Measurements from ENCODE around the gene KIF5C.

KIF5C gene

GRCh38 chr2:149041482-149041881 is 166.5 kb downstream of the KIF5C start:
- Histone ChIP-seq H3K4me3 (replicated peaks; ENCODE audit: insufficient read depth, low read length) (no peak overlapping the region), H3K27ac (replicated peaks) (no peak overlapping the region), H3K27me3 (ENCODE audit: insufficient read depth, poor library complexity, severe bottlenecking) (peaks cover 24% of the 10 kb centered on the region)
- TF ChIP-seq GABPA (IDR thresholded peaks at IDR 0.05; ENCODE audit: low read depth) (no peak), REST (IDR thresholded peaks at IDR 0.05; ENCODE audit: insufficient replicate concordance, low read depth) (no peak), CTCF (IDR thresholded peaks at IDR 0.05; ENCODE audit: insufficient read depth, low read length) (no peak), POLR2AphosphoS5 (IDR thresholded peaks at IDR 0.05; ENCODE audit: low read depth) (no peak), SPI1 (IDR thresholded peaks at IDR 0.05; ENCODE audit: borderline replicate concordance, low read depth) (no peak)
- no peak for DNase-seq (ENCODE audit: low read depth in 1 of 2, low spot score in 1 of 2)

DNA sequence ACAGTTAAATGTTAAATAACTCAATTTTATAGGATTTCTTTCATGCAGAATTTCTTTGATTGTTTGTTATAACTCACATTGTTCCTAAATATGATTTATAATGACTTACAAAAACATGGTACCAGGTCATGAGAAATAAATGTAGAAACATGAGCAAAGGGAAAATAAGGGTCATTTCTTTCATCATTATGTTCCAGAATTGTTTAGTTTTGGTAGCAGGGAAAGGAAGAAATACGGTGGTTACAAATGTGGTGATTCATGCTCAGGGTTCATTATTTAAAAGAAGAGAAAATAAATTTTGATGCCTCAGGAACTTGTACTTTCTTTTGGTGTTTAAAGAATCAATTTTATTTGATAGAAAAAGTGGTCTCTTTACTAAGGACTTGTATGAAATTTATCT is 167.9 kb downstream of the KIF5C start:
- TF ChIP-seq CTCF (IDR thresholded peaks at IDR 0.05; ENCODE audit: insufficient read depth, low read length): no peak
- TF ChIP-seq REST (IDR thresholded peaks at IDR 0.05; ENCODE audit: insufficient replicate concordance, low read depth): no peak
- no peak for TF ChIP-seq SPI1 (IDR thresholded peaks at IDR 0.05; ENCODE audit: borderline replicate concordance, low read depth)
- no peak for TF ChIP-seq POLR2AphosphoS5 (IDR thresholded peaks at IDR 0.05; ENCODE audit: low read depth)
- TF ChIP-seq GABPA (IDR thresholded peaks at IDR 0.05; ENCODE audit: low read depth): no peak
- H3K4me3 ChIP-seq (replicated peaks; ENCODE audit: insufficient read depth, low read length): no peak overlapping the region
- no peak for DNase-seq (ENCODE audit: low read depth in 1 of 2, low spot score in 1 of 2)
- H3K27ac ChIP-seq (replicated peaks): no peak overlapping the region
- H3K27me3 ChIP-seq (ENCODE audit: insufficient read depth, poor library complexity, severe bottlenecking): peaks cover 19% of the 10 kb centered on the region

GRCh38 chr2:149044500-149044899 is 169.5 kb downstream of the KIF5C start:
- H3K27me3 ChIP-seq (ENCODE audit: insufficient read depth, poor library complexity, severe bottlenecking): peaks cover 8% of the 10 kb centered on the region
- DNase-seq (ENCODE audit: low read depth in 1 of 2, low spot score in 1 of 2): no peak
- no peak for TF ChIP-seq SPI1 (IDR thresholded peaks at IDR 0.05; ENCODE audit: borderline replicate concordance, low read depth)
- TF ChIP-seq CTCF (IDR thresholded peaks at IDR 0.05; ENCODE audit: insufficient read depth, low read length): no peak
- TF ChIP-seq GABPA (IDR thresholded peaks at IDR 0.05; ENCODE audit: low read depth): no peak
- TF ChIP-seq POLR2AphosphoS5 (IDR thresholded peaks at IDR 0.05; ENCODE audit: low read depth): no peak
- no peak for TF ChIP-seq REST (IDR thresholded peaks at IDR 0.05; ENCODE audit: insufficient replicate concordance, low read depth)
- H3K27ac ChIP-seq (replicated peaks): no peak overlapping the region
- no peak overlapping the region for H3K4me3 ChIP-seq (replicated peaks; ENCODE audit: insufficient read depth, low read length)
